A549 (cell line): ENCODE data around the gene BNC2. TPM values are rescaled to one million over a fixed set of nuclear protein-coding genes. Genes with fewer than 3 reads are reported as not detected.

Source experiments
- ATAC-seq, 2 experiments: fragments of 200-7000 bp in 1 of 2; fragments of >200 bp in 1 of 2; cut with Nextera tagmentation in 1 of 2; cut with Tn5 transposase in 1 of 2; 3 replicates each; pipeline versions ENCODE4 v1.8.0 to v1.9.1; 2018 to 2020; ENCODE audit warnings: mild to moderate bottlenecking in 1 of 2, moderate library complexity in 1 of 2
- CTCF ChIA-PET: fragments of 300-600 bp; sonication (Branson Sonifier 250); formaldehyde crosslinking; extraction: SDS; loops from one replicate; lab custom pipeline; 2021; ENCODE audit warnings: antibody characterized with exemption, inconsistent platforms; lab: Yijun Ruan, JAX
- POLR2A ChIA-PET: fragments of 350-600 bp; formaldehyde crosslinking; extraction: SDS; loops from one replicate; lab custom pipeline; 2021; ENCODE audit warnings: antibody characterized with exemption, inconsistent platforms; lab: Yijun Ruan, JAX
- DNase-seq, 2 experiments: peaks; one replicate each; pipeline versions ENCODE4 v3.0.0 to v3.0.0-alpha.2; 2011 to 2016; ENCODE audit warnings: low read depth in 1 of 2, low spot score in 1 of 2
- FAIRE-seq: peaks from 2 replicates; lab custom pipeline; 2011; peaks lifted over from hg19 to GRCh38; lab: Jason Lieb, UNC
- H3K27ac ChIP-seq, 2 experiments: fragments of >200 bp; sonication (Bioruptor Twin); formaldehyde crosslinking; 3 replicates each; pipeline ENCODE4 v1.5.1; 2016 to 2017
- H3K4me1 ChIP-seq: fragments of >200 bp; sonication (Bioruptor Twin); formaldehyde crosslinking; 3 replicates; pipeline ENCODE4 v1.6.1; 2016
- H3K4me2 ChIP-seq: fragments of >200 bp; sonication (Bioruptor Twin); formaldehyde crosslinking; 3 replicates; pipeline ENCODE4 v1.6.1; 2016
- H3K4me3 ChIP-seq: fragments of >200 bp; sonication (Bioruptor Twin); formaldehyde crosslinking; 3 replicates; pipeline ENCODE4 v1.5.1; 2016
- H3K9me3 ChIP-seq: fragments of >200 bp; sonication (Bioruptor Twin); formaldehyde crosslinking; 3 replicates; pipeline ENCODE4 v1.6.1; 2016
- BCL3 ChIP-seq: fragments of >200 bp; sonication (Bioruptor Twin); formaldehyde crosslinking; IDR thresholded peaks from 3 replicates; pipeline ENCODE4 v1.6.1; 2016
- BHLHE40 ChIP-seq: IDR thresholded peaks from 2 replicates; pipeline ENCODE4 v1.6.1; 2012; ENCODE audit warnings: low read depth, low read length, inconsistent platforms
- CBX8 ChIP-seq: fragments of 200-600 bp; sonication (generic); IDR thresholded peaks from 2 replicates; pipeline ENCODE4 v1.6.1; 2016
- CHD2 ChIP-seq: fragments of 150-350 bp; IDR thresholded peaks from 2 replicates; pipeline ENCODE4 v1.6.1; 2014; ENCODE audit warnings: low read length; ENCODE audit not compliant: partially characterized antibody
- CHD4 ChIP-seq: fragments of 200-600 bp; sonication (generic); IDR thresholded peaks from 2 replicates; pipeline ENCODE4 v1.6.1; 2016; ENCODE audit warnings: antibody characterized with exemption, mild to moderate bottlenecking, borderline replicate concordance
- E2F6 ChIP-seq: IDR thresholded peaks from 2 replicates; pipeline ENCODE4 v1.6.1; 2012; ENCODE audit warnings: low read depth, borderline replicate concordance
- ELK1 ChIP-seq: fragments of 150-350 bp; IDR thresholded peaks from 2 replicates; pipeline ENCODE4 v1.6.1; 2014; ENCODE audit warnings: low read depth, mild to moderate bottlenecking, low read length
- EP300 ChIP-seq, 2 experiments: fragments of >200 bp; sonication (Bioruptor Twin); formaldehyde crosslinking; IDR thresholded peaks; 2 replicates in 1 of 2; 3 replicates in 1 of 2; pipeline ENCODE4 v1.6.1; 2016 to 2017
- FOSL2 ChIP-seq, 2 experiments: fragments of 450-650 bp in 1 of 2; fragments of >200 bp in 1 of 2; sonication (Bioruptor Twin) in 1 of 2; formaldehyde crosslinking; IDR thresholded peaks; 2 replicates each; pipeline versions ENCODE4 v1.5.0 to v1.6.1; 2016 to 2020; ENCODE audit warnings: mild to moderate bottlenecking in 1 of 2, moderate library complexity in 1 of 2
- HES2 ChIP-seq: fragments of >200 bp; sonication (Bioruptor Twin); formaldehyde crosslinking; IDR thresholded peaks from 2 replicates; pipeline ENCODE4 v1.6.1; 2016
- HOXB13 ChIP-seq: fragments of 250-450 bp; sonication (Bioruptor Pico); IDR thresholded peaks from 2 replicates; pipeline ENCODE4 v1.5.0; 2020; ENCODE audit warnings: low read depth, mild to moderate bottlenecking, moderate library complexity
- JUNB ChIP-seq: fragments of >200 bp; sonication (Bioruptor Twin); formaldehyde crosslinking; IDR thresholded peaks from 2 replicates; pipeline ENCODE4 v1.6.1; 2016
- KDM1A ChIP-seq: fragments of 200-600 bp; sonication (generic); IDR thresholded peaks from 2 replicates; pipeline ENCODE4 v1.6.1; 2016; ENCODE audit warnings: low read depth, mild to moderate bottlenecking
- MAFK ChIP-seq: fragments of 450-650 bp; IDR thresholded peaks from 2 replicates; pipeline ENCODE4 v1.6.1; 2014; ENCODE audit not compliant: partially characterized antibody
- MYC ChIP-seq: IDR thresholded peaks from 2 replicates; pipeline ENCODE4 v1.6.1; 2012; ENCODE audit warnings: mild to moderate bottlenecking, inconsistent platforms, low read length, improper control_type of control experiment, borderline replicate concordance
- PBX3 ChIP-seq: IDR thresholded peaks from 2 replicates; pipeline ENCODE4 v1.6.1; 2012
- POLR2A ChIP-seq: IDR thresholded peaks from 2 replicates; pipeline ENCODE4 v1.6.1; 2012; ENCODE audit warnings: mild to moderate bottlenecking, low read length
- RAD21 ChIP-seq, 2 experiments: fragments of >200 bp in 1 of 2; sonication (Bioruptor Twin) in 1 of 2; formaldehyde crosslinking in 1 of 2; IDR thresholded peaks in 1 of 2; conservative IDR thresholded peaks in 1 of 2; 2 replicates in 1 of 2; 3 replicates in 1 of 2; pipeline ENCODE4 v1.6.1; 2012 to 2018; ENCODE audit warnings: inconsistent platforms in 1 of 2
- RFX5 ChIP-seq: fragments of 450-650 bp; IDR thresholded peaks from 2 replicates; pipeline ENCODE4 v1.7.1; 2014; ENCODE audit warnings: antibody characterized with exemption, mild to moderate bottlenecking, moderate library complexity
- TP53 ChIP-seq: fragments of 250-450 bp; sonication (Bioruptor Pico); IDR thresholded peaks from 2 replicates; pipeline ENCODE4 v1.5.0; 2021; ENCODE audit warnings: mild to moderate bottlenecking, moderate library complexity
- USF2 ChIP-seq: fragments of 450-650 bp; IDR thresholded peaks from 2 replicates; pipeline ENCODE4 v1.6.1; 2014; ENCODE audit warnings: antibody characterized with exemption
- ZC3H11A ChIP-seq: fragments of 450-650 bp; IDR thresholded peaks from 2 replicates; pipeline ENCODE4 v1.6.1; 2014; ENCODE audit warnings: antibody characterized with exemption, mild to moderate bottlenecking
- ZNF302 ChIP-seq: fragments of 250-450 bp; sonication (Bioruptor Pico); IDR thresholded peaks from 2 replicates; pipeline ENCODE4 v1.9.0; 2021; ENCODE audit warnings: inconsistent platforms, mild to moderate bottlenecking, moderate library complexity
- WGBS: methylation state at CpG from one replicate; pipeline ENCODE4 v1.1.6; 2017; ENCODE audit errors: missing lambda C conversion rate; 5-methylcytosine and 5-hydroxymethylcytosine counted together
- polyA plus RNA-seq, 4 experiments: library from polyadenylated mRNA; depleted of rRNA in 3 of 4; stranded (reverse); fragments of >200 nt; fragmentation: RNase III in 1 of 4; extraction: RNeasy Plus Mini Kit Qiagen cat#74134 plus additional on column Dnase treatment in 1 of 4; gene quantifications; 2 replicates in 3 of 4; 3 replicates in 1 of 4; pipeline ENCODE4 v1.2.3, GENCODE V29; 2011 to 2017

The BNC2 gene
- polyA plus RNA-seq, 2 of the 4 experiments (the other 2 are of a cell fraction): 6.2 to 7.5 TPM

- CTCF ChIA-PET: interaction anchor here (0.6 to 1.8 kb wide), 4 partner anchors 9 to 195 kb away, joined by 3 to 5 read pairs (median 3); no protein-coding TSS in a partner anchor
- FAIRE-seq (no peak), DNase-seq (no peak)
- TF ChIP-seq MAFK (no peak), PBX3 (no peak), POLR2A (no peak), MYC (no peak), HOXB13 (CRISPR knock-in tag) (no peak), ZC3H11A (no peak), KDM1A (no peak), E2F6 (no peak), EP300 (IDR thresholded peaks at IDR 0.05) (no peak), CHD2 (no peak), TP53 (no peak), BCL3 (no peak), FOSL2 (IDR thresholded peaks at IDR 0.05) (no peak), FOSL2 (CRISPR knock-in tag; IDR thresholded peaks at IDR 0.05) (no peak), CBX8 (no peak), ZNF302 (no peak), USF2 (no peak), JUNB (no peak)
- TF ChIP-seq, all 56 proteins: peak for 0
- peak overlapping the region in 1 of 2 experiments; percentile 24; a peak in 1 of 6 replicates for H3K27ac ChIP-seq
- WGBS: 85% methylated on average over 2 of the region's 2 CpGs
- H3K4me1 ChIP-seq: peaks cover 13% of the 10 kb centered on the region; the same call in 2 of the 3 replicates
- POLR2A ChIA-PET: no interaction called here
- no peak overlapping the region for H3K4me2 ChIP-seq
- no peaks in the 10 kb centered on the region for H3K9me3 ChIP-seq
- H3K4me3 ChIP-seq: no peak overlapping the region
- ATAC-seq: no peak
Observed at GRCh38 chr9:16524823-16525222, 345.6 kb downstream of the BNC2 start.

- POLR2A ChIA-PET: no interaction called here
- Histone ChIP-seq H3K4me1 (peaks cover 13% of the 10 kb centered on the region; the same call in 2 of the 3 replicates), H3K4me3 (no peak overlapping the region)
- FAIRE-seq: no peak
- no peak for TF ChIP-seq CHD4
- no peak for TF ChIP-seq ELK1
- no peak for TF ChIP-seq RAD21 (conservative IDR thresholded peaks at IDR 0.05 in 1 of 2, IDR thresholded peaks at IDR 0.05 in 1 of 2)
- no peak for TF ChIP-seq RFX5
- TF ChIP-seq CBX8: no peak
- no peak for TF ChIP-seq E2F6
- no peak for TF ChIP-seq CHD2
- TF ChIP-seq BHLHE40: no peak
- no peak for TF ChIP-seq HES2
- no peak for TF ChIP-seq POLR2A
- TF ChIP-seq, all 56 proteins: peak for 0
- CTCF ChIA-PET: interaction anchor here (0.6 to 1.8 kb wide), 3 partner anchors 10 to 45 kb away, joined by 3 to 5 read pairs (median 3); no protein-coding TSS in a partner anchor
- ATAC-seq (no peak), DNase-seq (no peak)
- no peak overlapping the region for H3K4me2 ChIP-seq
- no peaks in the 10 kb centered on the region for H3K9me3 ChIP-seq
- WGBS: 86% methylated on average over 3 of the region's 3 CpGs
- H3K27ac ChIP-seq: no peak overlapping the region
Observed at GRCh38 chr9:16524078-16524477, 346.4 kb downstream of the BNC2 start.
